ENCODE measurements around the gene PDIK1L. TPM values are rescaled to one million over a fixed set of nuclear protein-coding genes. Genes with fewer than 3 reads are reported as not detected.
A peak's percentile ranks its signal among the peaks of the same experiment; 100 is the strongest.

The PDIK1L gene
- total RNA-seq, 3 donors from 2014 or later, result 9.2 to 17.3 (median 9.3) TPM

GRCh38 chr1:26110731-26111529 lies 694 bp upstream of the PDIK1L start:
- H3K36me3 ChIP-seq, result no peaks in the 10 kb centered on the region
- no peaks in the 10 kb centered on the region for H3K27me3 ChIP-seq
- H3K9me3 ChIP-seq, result no peaks in the 10 kb centered on the region
- TF ChIP-seq POLR2AphosphoS5 (IDR thresholded peaks at IDR 0.05) (peak in 1 of 3 donors; percentile 20), POLR2A (IDR thresholded peaks at IDR 0.05) (no peak)
- H3K4me1 ChIP-seq, result peaks cover 3 to 7% of the 10 kb centered on the region in 2 donors
- intact Hi-C loops (cut with DNase I; ENCODE audit: low total_unique reads), result no loop called here
- peak overlapping the region; percentile 90 to 99 (median 98) for H3K4me3 ChIP-seq
- peak; percentile 68 to 75 for DNase-seq (ENCODE audit: low spot score in 2 of 2)
- peak overlapping the region; percentile 88 to 95 for H3K27ac ChIP-seq

GRCh38 chr1:26112407-26112775 lies 767 bp downstream of the PDIK1L start:
- H3K36me3 ChIP-seq, result no peaks in the 10 kb centered on the region
- peak overlapping the region; percentile 88 to 95 for H3K27ac ChIP-seq
- H3K4me3 ChIP-seq, result peak overlapping the region; percentile 90 to 99 (median 98)
- no peaks in the 10 kb centered on the region for H3K27me3 ChIP-seq
- peaks cover 3 to 7% of the 10 kb centered on the region in 2 donors for H3K4me1 ChIP-seq
- H3K9me3 ChIP-seq, result no peaks in the 10 kb centered on the region
- TF ChIP-seq POLR2A (IDR thresholded peaks at IDR 0.05), result no peak
- TF ChIP-seq, protein P1, sequence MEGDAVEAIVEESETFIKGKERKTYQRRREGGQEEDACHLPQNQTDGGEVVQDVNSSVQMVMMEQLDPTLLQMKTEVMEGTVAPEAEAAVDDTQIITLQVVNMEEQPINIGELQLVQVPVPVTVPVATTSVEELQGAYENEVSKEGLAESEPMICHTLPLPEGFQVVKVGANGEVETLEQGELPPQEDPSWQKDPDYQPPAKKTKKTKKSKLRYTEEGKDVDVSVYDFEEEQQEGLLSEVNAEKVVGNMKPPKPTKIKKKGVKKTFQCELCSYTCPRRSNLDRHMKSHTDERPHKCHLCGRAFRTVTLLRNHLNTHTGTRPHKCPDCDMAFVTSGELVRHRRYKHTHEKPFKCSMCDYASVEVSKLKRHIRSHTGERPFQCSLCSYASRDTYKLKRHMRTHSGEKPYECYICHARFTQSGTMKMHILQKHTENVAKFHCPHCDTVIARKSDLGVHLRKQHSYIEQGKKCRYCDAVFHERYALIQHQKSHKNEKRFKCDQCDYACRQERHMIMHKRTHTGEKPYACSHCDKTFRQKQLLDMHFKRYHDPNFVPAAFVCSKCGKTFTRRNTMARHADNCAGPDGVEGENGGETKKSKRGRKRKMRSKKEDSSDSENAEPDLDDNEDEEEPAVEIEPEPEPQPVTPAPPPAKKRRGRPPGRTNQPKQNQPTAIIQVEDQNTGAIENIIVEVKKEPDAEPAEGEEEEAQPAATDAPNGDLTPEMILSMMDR (IDR thresholded peaks at IDR 0.05), result no peak
- TF ChIP-seq POLR2AphosphoS5 (IDR thresholded peaks at IDR 0.05), result no peak
- intact Hi-C loops (cut with DNase I; ENCODE audit: low total_unique reads), result no loop called here
- no peak for DNase-seq (ENCODE audit: low spot score in 2 of 2)

DNA sequence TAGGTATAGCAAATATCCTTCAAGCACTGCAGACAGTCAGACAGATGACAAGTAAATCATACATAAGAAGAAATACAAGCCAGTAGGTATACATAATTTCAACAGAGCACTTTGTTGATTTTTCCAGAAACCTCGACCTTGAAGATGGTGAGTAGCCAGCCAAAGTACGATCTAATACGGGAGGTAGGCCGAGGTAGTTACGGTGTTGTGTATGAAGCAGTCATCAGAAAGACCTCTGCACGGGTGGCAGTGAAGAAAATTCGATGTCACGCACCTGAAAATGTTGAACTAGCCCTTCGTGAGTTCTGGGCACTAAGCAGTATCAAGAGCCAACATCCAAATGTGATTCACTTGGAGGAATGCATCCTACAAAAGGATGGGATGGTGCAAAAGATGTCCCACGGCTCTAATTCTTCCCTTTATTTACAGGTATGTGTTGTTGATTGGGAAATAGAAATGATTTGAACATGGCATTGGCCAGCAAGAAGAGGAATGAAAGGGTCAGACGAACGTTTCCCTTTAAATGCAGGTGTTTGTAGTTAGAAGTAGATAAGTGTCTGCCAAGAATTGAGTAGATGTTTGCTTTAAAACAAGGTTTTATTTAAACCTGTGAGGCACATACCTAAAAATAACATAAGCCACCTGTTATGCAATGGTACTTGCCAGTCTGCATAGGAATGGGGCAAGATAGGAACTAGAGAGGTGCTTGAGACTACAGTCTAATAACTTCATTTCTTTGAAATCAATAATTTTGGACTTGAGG lies 2.7 kb downstream of the PDIK1L start:
- no peaks in the 10 kb centered on the region for H3K9me3 ChIP-seq
- H3K27me3 ChIP-seq, result no peaks in the 10 kb centered on the region
- no peak for TF ChIP-seq POLR2AphosphoS5 (IDR thresholded peaks at IDR 0.05)
- TF ChIP-seq, protein P1 (IDR thresholded peaks at IDR 0.05), result no peak
- no peak for TF ChIP-seq POLR2A (IDR thresholded peaks at IDR 0.05)
- H3K4me1 ChIP-seq, result peaks cover 3 to 7% of the 10 kb centered on the region in 2 donors
- no peaks in the 10 kb centered on the region for H3K36me3 ChIP-seq
- H3K4me3 ChIP-seq, result no peak overlapping the region
- intact Hi-C loops (cut with DNase I; ENCODE audit: low total_unique reads), result no loop called here
- no peak for DNase-seq (ENCODE audit: low spot score in 2 of 2)
- no peak overlapping the region for H3K27ac ChIP-seq

- TF ChIP-seq POLR2A (IDR thresholded peaks at IDR 0.05) (no peak), POLR2AphosphoS5 (IDR thresholded peaks at IDR 0.05) (no peak)
- TF ChIP-seq, protein P1 (IDR thresholded peaks at IDR 0.05), result no peak
- no peak overlapping the region for H3K27ac ChIP-seq
- H3K4me3 ChIP-seq, result no peak overlapping the region
- no peaks in the 10 kb centered on the region for H3K9me3 ChIP-seq
- intact Hi-C loops (cut with DNase I; ENCODE audit: low total_unique reads), result no loop called here
- no peaks in the 10 kb centered on the region for H3K27me3 ChIP-seq
- H3K4me1 ChIP-seq, result no peaks in the 10 kb centered on the region
- no peak for DNase-seq (ENCODE audit: low spot score in 2 of 2)
- H3K36me3 ChIP-seq, result no peaks in the 10 kb centered on the region
Measured at GRCh38 chr1:26119892-26120608, 8.4 kb downstream of the PDIK1L start.

- Histone ChIP-seq H3K27me3 (no peaks in the 10 kb centered on the region), H3K9me3 (no peaks in the 10 kb centered on the region), H3K4me1 (no peaks in the 10 kb centered on the region), H3K27ac (peak overlapping the region; percentile 30 to 53), H3K4me3 (no peak overlapping the region), H3K36me3 (no peaks in the 10 kb centered on the region)
- intact Hi-C loops (cut with DNase I; ENCODE audit: low total_unique reads), result no loop called here
- TF ChIP-seq, protein P1 (IDR thresholded peaks at IDR 0.05), result no peak
- no peak for TF ChIP-seq POLR2A (IDR thresholded peaks at IDR 0.05)
- TF ChIP-seq POLR2AphosphoS5 (IDR thresholded peaks at IDR 0.05), result no peak
- no peak for DNase-seq (ENCODE audit: low spot score in 2 of 2)
Measured at GRCh38 chr1:26121854-26122773, 10.5 kb downstream of the PDIK1L start.

All from breast epithelium (tissue), 4 donors.